Breast epithelium (tissue), 3 donors: ENCODE results near the gene ZCWPW2.

Source experiments
- CTCF ChIP-seq, 3 donors: fragments of 450-650 bp; IDR thresholded peaks; one replicate each; pipeline ENCODE4 v1.5.1; 2016 to 2017; ENCODE audit warnings: antibody characterized with exemption in 3 of 3, mild to moderate bottlenecking in 3 of 3, moderate library complexity in 3 of 3
- POLR2A ChIP-seq: fragments of 450-650 bp; IDR thresholded peaks from one replicate; pipeline ENCODE4 v1.6.1; 2016; ENCODE audit warnings: antibody characterized with exemption, mild to moderate bottlenecking, moderate library complexity
- POLR2AphosphoS5 ChIP-seq, 3 donors: sonication (generic); formaldehyde crosslinking; IDR thresholded peaks; one replicate each; pipeline ENCODE4 v1.6.1; 2017; ENCODE audit warnings: antibody characterized with exemption in 3 of 3

- TF ChIP-seq CTCF (IDR thresholded peaks at IDR 0.05) (no peak), POLR2AphosphoS5 (IDR thresholded peaks at IDR 0.05) (no peak), POLR2A (no peak)
Observed at GRCh38 chr3:28388978-28389377, 40.5 kb downstream of the ZCWPW2 start.
